ENCODE data around the gene SCAPER.
"Not testable (repeated sequence)": the region's sequence is repeated elsewhere in the genome, so short reads cannot be mapped to it uniquely, and the experiment has no call there.

The SCAPER gene

GRCh38 chr15:76773234-76773633 is 131.9 kb downstream of the SCAPER start:
- no peak for DNase-seq (ENCODE audit: low read depth in 2 of 2)

- DNase-seq (ENCODE audit: low read depth in 2 of 2) = no peak
Observed at GRCh38 chr15:76772776-76773175, 132.4 kb downstream of the SCAPER start.

GRCh38 chr15:76764004-76764403 is 141.1 kb downstream of the SCAPER start:
- DNase-seq (ENCODE audit: low read depth in 2 of 2) = no peak

- no peak for DNase-seq (ENCODE audit: low read depth in 2 of 2)
Observed at GRCh38 chr15:76763554-76763953, 141.6 kb downstream of the SCAPER start.

GRCh38 chr15:76756381-76756780 is 148.8 kb downstream of the SCAPER start:
- DNase-seq (ENCODE audit: low read depth in 2 of 2) = no peak

GRCh38 chr15:76753771-76754170 is 151.4 kb downstream of the SCAPER start:
- no peak for DNase-seq (ENCODE audit: low read depth in 2 of 2)

- no peak for DNase-seq (ENCODE audit: low read depth in 2 of 2)
Observed at GRCh38 chr15:76753131-76753530, 152.0 kb downstream of the SCAPER start.

- no peak for DNase-seq (ENCODE audit: low read depth in 2 of 2)
Observed at GRCh38 chr15:76752549-76752948, 152.6 kb downstream of the SCAPER start.

- DNase-seq (ENCODE audit: low read depth in 2 of 2) = no peak
Observed at GRCh38 chr15:76737573-76737972, 167.6 kb downstream of the SCAPER start.

GRCh38 chr15:76732321-76732720 is 172.8 kb downstream of the SCAPER start:
- DNase-seq (ENCODE audit: low read depth in 2 of 2) = not testable (repeated sequence)

- DNase-seq (ENCODE audit: low read depth in 2 of 2) = no peak
Observed at GRCh38 chr15:76730262-76730661, 174.9 kb downstream of the SCAPER start.

- no peak for DNase-seq (ENCODE audit: low read depth in 2 of 2)
Observed at GRCh38 chr15:76718863-76719262, 186.3 kb downstream of the SCAPER start.

- DNase-seq (ENCODE audit: low read depth in 2 of 2) = no peak
Observed at GRCh38 chr15:76714950-76715349, 190.2 kb downstream of the SCAPER start.

GRCh38 chr15:76711351-76711827 is 193.8 kb downstream of the SCAPER start:
- DNase-seq (ENCODE audit: low read depth in 2 of 2) = no peak

GRCh38 chr15:76704032-76704431 is 201.1 kb downstream of the SCAPER start:
- DNase-seq (ENCODE audit: low read depth in 2 of 2) = not testable (repeated sequence)

- DNase-seq (ENCODE audit: low read depth in 2 of 2) = no peak
Observed at GRCh38 chr15:76696840-76697239, 208.3 kb downstream of the SCAPER start.

GRCh38 chr15:76692546-76692945 is 212.6 kb downstream of the SCAPER start:
- DNase-seq (ENCODE audit: low read depth in 2 of 2) = not testable (repeated sequence)

GRCh38 chr15:76687592-76687991 is 217.5 kb downstream of the SCAPER start:
- not testable (repeated sequence) for DNase-seq (ENCODE audit: low read depth in 2 of 2)

- DNase-seq (ENCODE audit: low read depth in 2 of 2) = no peak
Observed at GRCh38 chr15:76684002-76684401, 221.1 kb downstream of the SCAPER start.

GRCh38 chr15:76682833-76683232 is 222.3 kb downstream of the SCAPER start:
- no peak for DNase-seq (ENCODE audit: low read depth in 2 of 2)

- DNase-seq (ENCODE audit: low read depth in 2 of 2) = no peak
Observed at GRCh38 chr15:76682259-76682658, 222.9 kb downstream of the SCAPER start.

- DNase-seq (ENCODE audit: low read depth in 2 of 2) = no peak
Observed at GRCh38 chr15:76678766-76679165, 226.4 kb downstream of the SCAPER start.

- DNase-seq (ENCODE audit: low read depth in 2 of 2) = no peak
Observed at GRCh38 chr15:76674883-76675282, 230.3 kb downstream of the SCAPER start.

- no peak for DNase-seq (ENCODE audit: low read depth in 2 of 2)
Observed at GRCh38 chr15:76669521-76670207, 235.5 kb downstream of the SCAPER start.
